ENCODE results near the gene AKAP13. TPM values are rescaled to one million over a fixed set of nuclear protein-coding genes. Genes with fewer than 3 reads are reported as not detected.

AKAP13 gene
- total RNA-seq, 1 donor from 2014 or later: 152 TPM

DNA sequence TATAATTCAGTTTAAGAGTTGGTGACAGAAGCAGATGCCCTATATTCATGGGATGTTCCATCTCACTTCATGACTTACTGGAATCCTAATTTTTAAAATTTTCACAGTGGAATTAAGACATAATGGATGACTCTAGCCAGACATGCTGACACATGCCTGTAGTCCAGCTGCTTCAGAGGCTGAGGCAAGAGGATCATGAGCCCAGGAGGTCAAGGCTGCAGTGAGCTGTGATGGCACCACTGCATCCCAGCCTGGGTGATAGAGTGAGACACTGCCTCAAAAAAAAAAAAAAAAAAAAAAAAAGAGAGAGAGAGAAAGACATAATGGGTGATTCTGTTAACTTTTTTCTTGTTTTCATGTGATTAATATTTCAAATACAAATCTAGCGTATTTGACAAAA, 290.8 kb downstream of the AKAP13 start:
- DNase-seq (ENCODE audit: low read depth): no peak

GRCh38 chr15:85672332-85673084, 292.1 kb downstream of the AKAP13 start:
- no peak for DNase-seq (ENCODE audit: low read depth)

DNA sequence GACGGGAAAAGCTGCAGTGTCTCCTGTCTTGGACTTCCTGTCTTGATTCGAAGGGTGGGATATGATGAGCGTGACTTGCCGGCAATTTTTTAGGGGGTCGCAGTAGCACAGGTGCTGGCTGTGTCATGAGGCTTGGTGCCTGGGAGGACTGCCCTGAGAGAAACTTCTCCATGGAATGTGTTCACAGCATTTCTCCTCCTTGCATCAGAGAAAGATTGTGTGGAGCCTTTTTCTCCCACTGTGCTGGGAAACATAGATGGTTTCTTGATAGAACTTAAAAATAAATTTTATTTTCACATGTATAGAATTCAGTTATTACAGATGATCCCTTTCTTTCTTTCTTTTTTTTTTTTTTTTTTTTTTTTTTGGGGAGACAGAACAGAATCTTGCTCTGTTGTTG, 292.9 kb downstream of the AKAP13 start:
- DNase-seq (ENCODE audit: low read depth): no peak

- DNase-seq (ENCODE audit: low read depth): no peak
Observed at GRCh38 chr15:85676342-85677098, 296.1 kb downstream of the AKAP13 start.

GRCh38 chr15:85679231-85679630, 298.8 kb downstream of the AKAP13 start:
- no peak for DNase-seq (ENCODE audit: low read depth)

GRCh38 chr15:85681386-85681785, 301.0 kb downstream of the AKAP13 start:
- DNase-seq (ENCODE audit: low read depth): no peak

- no peak for DNase-seq (ENCODE audit: low read depth)
Observed at GRCh38 chr15:85684174-85684710, 303.8 kb downstream of the AKAP13 start.

DNA sequence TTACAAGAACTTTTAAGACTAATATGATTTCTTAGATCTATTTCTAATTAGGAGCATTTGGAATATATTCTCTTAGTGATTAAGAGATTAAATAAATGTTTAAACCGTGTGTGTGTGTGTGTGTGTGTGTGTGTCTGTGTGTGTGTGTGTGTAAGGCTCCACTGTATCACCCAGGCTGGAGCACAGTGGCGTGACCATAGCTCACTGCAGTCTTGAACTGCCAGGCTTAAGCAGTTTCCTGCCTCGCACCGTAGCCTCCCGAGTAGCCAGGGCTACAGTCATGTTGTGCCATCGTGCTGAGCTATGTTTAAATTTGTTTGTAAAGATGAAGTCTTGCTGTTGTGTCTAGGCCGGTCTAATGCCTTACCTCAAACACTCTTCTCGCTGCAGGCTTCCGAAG, 305.0 kb downstream of the AKAP13 start:
- DNase-seq (ENCODE audit: low read depth): no peak

DNA sequence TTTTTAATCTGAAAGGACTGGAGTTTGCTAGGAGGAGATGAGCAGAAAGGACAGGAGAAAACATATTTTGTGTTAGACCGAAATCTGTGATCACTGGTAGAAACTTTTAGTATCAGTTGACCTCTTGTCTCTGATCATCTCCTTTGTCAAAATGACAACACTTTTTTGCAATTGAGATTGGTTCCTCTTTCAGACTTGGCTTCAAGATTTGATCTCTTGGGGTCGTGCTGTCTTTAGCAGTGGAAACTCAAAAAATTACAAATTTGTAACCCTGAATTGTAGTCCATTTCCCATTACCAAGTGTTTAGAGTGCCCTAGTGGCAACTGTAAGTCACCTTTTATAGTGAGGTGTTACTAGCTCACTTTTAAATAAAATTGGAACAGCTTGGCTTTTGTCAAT, 306.9 kb downstream of the AKAP13 start:
- no peak for DNase-seq (ENCODE audit: low read depth)

DNA sequence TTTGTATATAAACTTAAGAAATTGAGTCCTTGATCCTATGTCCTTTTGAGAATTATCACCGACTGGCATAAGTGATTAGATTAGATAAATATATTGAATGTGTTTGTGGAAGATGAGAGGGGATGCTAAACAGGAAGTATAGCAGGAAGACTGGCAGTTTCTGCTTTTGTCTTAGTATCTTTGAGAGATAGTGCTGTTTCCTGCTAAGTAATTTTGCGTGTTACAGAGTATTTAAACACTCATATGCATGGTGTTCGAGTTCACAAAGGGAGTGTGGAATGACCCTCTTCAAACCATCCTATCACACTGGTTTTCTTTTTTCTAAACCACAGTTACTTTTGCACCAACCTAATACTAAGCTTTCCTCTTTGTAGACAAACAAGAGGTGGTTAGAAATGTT, 308.3 kb downstream of the AKAP13 start:
- DNase-seq (ENCODE audit: low read depth): no peak

GRCh38 chr15:85689729-85690128, 309.3 kb downstream of the AKAP13 start:
- DNase-seq (ENCODE audit: low read depth): peak; percentile 74

- DNase-seq (ENCODE audit: low read depth): peak; percentile 76
Observed at GRCh38 chr15:85690561-85691231, 310.3 kb downstream of the AKAP13 start.

GRCh38 chr15:85691350-85692240, 311.2 kb downstream of the AKAP13 start:
- no peak for DNase-seq (ENCODE audit: low read depth)

GRCh38 chr15:85692321-85692720, 311.9 kb downstream of the AKAP13 start:
- no peak for DNase-seq (ENCODE audit: low read depth)

DNA sequence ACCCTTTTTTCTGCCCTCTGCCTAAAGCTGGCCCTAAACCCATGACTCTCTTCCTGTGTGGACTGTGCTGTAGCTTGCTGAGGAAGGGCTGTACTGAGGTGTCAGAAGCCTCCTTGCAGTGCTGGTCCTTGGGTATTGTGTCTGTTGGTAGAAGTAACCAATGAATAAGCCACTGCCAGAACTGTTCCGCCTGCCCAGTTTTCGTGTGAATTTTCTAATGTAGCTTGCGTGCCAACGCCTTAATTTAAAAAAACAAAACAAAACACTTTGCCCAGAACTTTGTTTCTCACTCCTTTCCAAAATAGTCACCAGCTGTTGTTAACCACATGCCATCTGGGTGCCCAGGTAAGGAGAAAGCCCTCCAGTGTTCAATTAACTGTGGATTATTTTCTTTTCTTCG, 312.5 kb downstream of the AKAP13 start:
- peak; percentile 65 for DNase-seq (ENCODE audit: low read depth)

DNA sequence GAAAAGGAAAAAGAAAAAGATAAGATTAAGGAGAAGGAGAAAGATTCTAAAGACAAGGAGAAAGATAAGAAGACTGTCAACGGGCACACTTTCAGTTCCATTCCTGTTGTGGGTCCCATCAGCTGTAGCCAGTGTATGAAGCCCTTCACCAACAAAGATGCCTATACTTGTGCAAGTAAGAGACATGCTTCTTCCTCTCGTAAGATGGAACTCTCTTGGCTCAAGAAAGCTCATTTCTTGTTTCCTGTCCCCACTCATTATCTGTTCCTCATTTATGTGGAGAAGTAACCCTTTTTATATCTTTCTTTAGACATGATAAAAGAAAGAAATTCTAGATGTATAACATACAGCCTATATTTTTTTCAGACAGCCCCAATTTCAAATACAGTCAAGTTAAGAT, 312.9 kb downstream of the AKAP13 start:
- no peak for DNase-seq (ENCODE audit: low read depth)

- DNase-seq (ENCODE audit: low read depth): no peak
Observed at GRCh38 chr15:85694091-85694490, 313.7 kb downstream of the AKAP13 start.

DNA sequence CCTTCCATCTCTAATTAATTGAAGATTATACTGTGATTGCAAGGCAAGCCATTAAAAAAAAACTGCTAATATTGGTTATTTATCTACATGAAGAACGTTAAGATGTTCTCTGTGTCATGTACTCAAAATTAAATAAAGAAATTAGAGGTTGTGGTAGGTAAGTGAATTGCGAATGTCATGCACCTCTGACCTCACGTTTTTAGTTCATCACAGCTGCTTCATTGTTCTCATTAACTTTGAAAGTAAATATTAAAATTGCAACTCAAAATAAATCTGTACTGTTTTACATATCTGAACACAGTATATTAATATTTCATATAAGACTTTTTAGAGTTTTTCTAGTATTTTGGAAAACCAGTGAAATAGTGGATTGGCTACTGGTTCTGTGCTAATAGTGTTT, 320.4 kb downstream of the AKAP13 start:
- no peak for DNase-seq (ENCODE audit: low read depth)

GRCh38 chr15:85702321-85703101, 322.1 kb downstream of the AKAP13 start:
- DNase-seq (ENCODE audit: low read depth): no peak

- DNase-seq (ENCODE audit: low read depth): no peak
Observed at GRCh38 chr15:85704066-85704465, 323.7 kb downstream of the AKAP13 start.
